ENCODE data around the gene TOR1B. TPM values are rescaled to one million over a fixed set of nuclear protein-coding genes. Genes with fewer than 3 reads are reported as not detected.

The TOR1B gene
- total and polyA plus RNA-seq, 3 donors from 2014 or later = 29.4 to 54.7 (median 30.8) TPM

DNA sequence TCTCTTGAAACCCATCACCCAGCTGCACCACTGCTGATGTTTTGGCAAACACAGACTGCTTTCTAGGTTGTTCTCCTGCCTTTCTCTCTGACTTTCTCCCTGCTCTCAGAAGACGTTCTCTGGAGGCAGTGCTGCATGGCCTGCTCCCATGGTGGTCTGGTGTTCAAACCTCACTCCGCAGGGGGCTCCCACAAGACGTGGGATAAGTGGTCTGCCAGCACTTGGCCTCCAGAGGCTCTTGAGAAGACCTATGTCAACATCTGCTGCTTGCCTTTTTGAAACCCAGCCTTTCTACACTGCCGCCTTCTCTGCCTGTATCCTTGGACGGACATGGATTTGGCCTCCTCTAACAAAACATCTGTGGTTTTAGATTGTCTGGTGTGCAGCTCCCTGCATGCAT is 48.8 kb downstream of the TOR1B start:
- Histone ChIP-seq H3K9me3 (no peaks in the 10 kb centered on the region), H3K4me3 (no peak overlapping the region), H3K27ac (no peak overlapping the region), H3K27me3 (no peaks in the 10 kb centered on the region), H3K36me3 (ENCODE audit: low read depth, missing control alignments) (no peaks in the 10 kb centered on the region), H3K4me1 (no peaks in the 10 kb centered on the region)
- 79 to 84% methylated on average over 5 of the region's 5 CpGs for WGBS, 2 donors
- no peak for TF ChIP-seq POLR2A (IDR thresholded peaks at IDR 0.05)
- TF ChIP-seq, protein P1, sequence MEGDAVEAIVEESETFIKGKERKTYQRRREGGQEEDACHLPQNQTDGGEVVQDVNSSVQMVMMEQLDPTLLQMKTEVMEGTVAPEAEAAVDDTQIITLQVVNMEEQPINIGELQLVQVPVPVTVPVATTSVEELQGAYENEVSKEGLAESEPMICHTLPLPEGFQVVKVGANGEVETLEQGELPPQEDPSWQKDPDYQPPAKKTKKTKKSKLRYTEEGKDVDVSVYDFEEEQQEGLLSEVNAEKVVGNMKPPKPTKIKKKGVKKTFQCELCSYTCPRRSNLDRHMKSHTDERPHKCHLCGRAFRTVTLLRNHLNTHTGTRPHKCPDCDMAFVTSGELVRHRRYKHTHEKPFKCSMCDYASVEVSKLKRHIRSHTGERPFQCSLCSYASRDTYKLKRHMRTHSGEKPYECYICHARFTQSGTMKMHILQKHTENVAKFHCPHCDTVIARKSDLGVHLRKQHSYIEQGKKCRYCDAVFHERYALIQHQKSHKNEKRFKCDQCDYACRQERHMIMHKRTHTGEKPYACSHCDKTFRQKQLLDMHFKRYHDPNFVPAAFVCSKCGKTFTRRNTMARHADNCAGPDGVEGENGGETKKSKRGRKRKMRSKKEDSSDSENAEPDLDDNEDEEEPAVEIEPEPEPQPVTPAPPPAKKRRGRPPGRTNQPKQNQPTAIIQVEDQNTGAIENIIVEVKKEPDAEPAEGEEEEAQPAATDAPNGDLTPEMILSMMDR (IDR thresholded peaks at IDR 0.05) = no peak
- DNase-seq = no peak
- intact Hi-C loops (cut with DNase I; ENCODE audit: low total_unique reads) = no loop called here

DNA sequence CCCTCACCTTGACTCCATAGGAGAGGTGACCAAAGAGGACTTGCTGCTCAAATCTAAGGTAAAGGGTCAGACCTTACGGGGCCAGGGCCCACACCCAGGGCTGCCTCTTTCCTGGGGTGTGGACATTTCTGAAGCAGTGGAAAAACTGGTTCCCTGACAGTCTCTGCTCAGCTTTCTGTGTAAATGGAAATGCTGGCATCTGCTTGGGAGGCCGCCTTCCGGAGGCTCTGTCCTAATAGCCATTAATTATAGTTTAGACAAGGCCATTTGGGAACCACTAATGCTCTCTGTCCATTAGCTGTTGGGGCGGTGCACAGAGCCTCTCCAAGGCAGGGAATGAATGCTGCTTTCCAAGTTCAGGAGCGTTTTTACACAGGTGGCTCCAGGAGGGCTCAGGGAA is 49.6 kb downstream of the TOR1B start:
- intact Hi-C loops (cut with DNase I; ENCODE audit: low total_unique reads) = no loop called here
- 74 to 77% methylated on average over 4 to 5 of the region's 5 CpGs for WGBS, 2 donors
- Histone ChIP-seq H3K36me3 (ENCODE audit: low read depth, missing control alignments) (no peaks in the 10 kb centered on the region), H3K4me3 (no peak overlapping the region), H3K27ac (no peak overlapping the region), H3K27me3 (no peaks in the 10 kb centered on the region), H3K9me3 (no peaks in the 10 kb centered on the region), H3K4me1 (no peaks in the 10 kb centered on the region)
- no peak for DNase-seq
- TF ChIP-seq, protein P1 (IDR thresholded peaks at IDR 0.05) = no peak
- no peak for TF ChIP-seq POLR2A (IDR thresholded peaks at IDR 0.05)

DNA sequence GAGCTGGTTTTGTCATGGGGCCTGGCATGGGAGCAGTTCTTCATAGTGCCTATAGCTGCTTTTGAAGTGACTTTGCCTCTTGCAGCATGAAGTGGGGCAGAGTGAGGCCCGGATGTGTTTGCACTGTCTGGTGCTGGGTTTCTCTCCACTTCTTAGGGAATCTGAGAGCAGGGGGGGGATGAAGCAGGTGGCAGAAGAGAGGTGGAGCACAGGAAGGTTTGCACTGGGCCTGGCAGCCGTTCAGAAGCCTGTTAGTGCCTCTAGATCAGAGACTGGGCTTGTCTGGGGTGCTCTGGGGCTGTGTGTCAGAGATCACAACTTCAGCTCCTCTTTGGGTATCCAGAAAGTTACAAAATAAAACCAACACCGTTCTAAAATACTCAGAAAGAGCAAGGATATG is 50.6 kb downstream of the TOR1B start:
- Histone ChIP-seq H3K36me3 (ENCODE audit: low read depth, missing control alignments) (no peaks in the 10 kb centered on the region), H3K9me3 (no peaks in the 10 kb centered on the region), H3K27ac (no peak overlapping the region), H3K27me3 (no peaks in the 10 kb centered on the region), H3K4me1 (no peaks in the 10 kb centered on the region), H3K4me3 (no peak overlapping the region)
- DNase-seq = no peak
- 55 to 63% methylated on average over 3 of the region's 3 CpGs for WGBS, 2 donors
- intact Hi-C loops (cut with DNase I; ENCODE audit: low total_unique reads) = no loop called here
- TF ChIP-seq, protein P1 (IDR thresholded peaks at IDR 0.05) = no peak
- no peak for TF ChIP-seq POLR2A (IDR thresholded peaks at IDR 0.05)

DNA sequence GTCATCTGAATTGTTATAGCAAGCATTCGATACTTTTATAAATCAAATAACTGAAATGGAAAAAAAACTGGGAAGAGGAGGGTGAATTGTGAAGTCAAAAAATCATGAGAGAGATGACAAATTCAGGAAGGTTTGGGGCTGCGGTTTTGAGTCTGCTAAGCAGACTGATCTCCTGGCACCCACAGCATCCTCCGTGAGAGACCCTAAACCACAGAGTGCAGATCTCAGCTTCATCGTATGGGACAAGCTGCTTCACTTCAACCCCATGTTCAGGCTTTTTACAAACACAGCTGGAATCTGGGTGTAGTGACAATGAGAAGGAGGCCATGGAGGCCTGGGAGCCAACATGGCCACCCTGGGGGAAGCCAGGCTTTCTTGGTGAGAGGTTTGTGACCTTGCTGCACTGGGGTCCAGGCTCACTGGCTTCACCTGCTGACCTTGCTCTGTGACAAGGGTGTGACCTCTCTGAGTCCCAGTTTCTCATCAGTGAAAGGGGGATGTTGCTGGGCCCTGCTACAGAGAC is 51.7 kb downstream of the TOR1B start:
- H3K4me3 ChIP-seq = no peak overlapping the region
- intact Hi-C loops (cut with DNase I; ENCODE audit: low total_unique reads) = no loop called here
- no peaks in the 10 kb centered on the region for H3K9me3 ChIP-seq
- H3K4me1 ChIP-seq = no peaks in the 10 kb centered on the region
- H3K27ac ChIP-seq = no peak overlapping the region
- no peaks in the 10 kb centered on the region for H3K36me3 ChIP-seq (ENCODE audit: low read depth, missing control alignments)
- DNase-seq = no peak
- TF ChIP-seq, protein P1 (IDR thresholded peaks at IDR 0.05) = no peak
- no peak for TF ChIP-seq POLR2A (IDR thresholded peaks at IDR 0.05)
- WGBS, 2 donors = 95 to 97% methylated on average over 4 of the region's 4 CpGs
- no peaks in the 10 kb centered on the region for H3K27me3 ChIP-seq

DNA sequence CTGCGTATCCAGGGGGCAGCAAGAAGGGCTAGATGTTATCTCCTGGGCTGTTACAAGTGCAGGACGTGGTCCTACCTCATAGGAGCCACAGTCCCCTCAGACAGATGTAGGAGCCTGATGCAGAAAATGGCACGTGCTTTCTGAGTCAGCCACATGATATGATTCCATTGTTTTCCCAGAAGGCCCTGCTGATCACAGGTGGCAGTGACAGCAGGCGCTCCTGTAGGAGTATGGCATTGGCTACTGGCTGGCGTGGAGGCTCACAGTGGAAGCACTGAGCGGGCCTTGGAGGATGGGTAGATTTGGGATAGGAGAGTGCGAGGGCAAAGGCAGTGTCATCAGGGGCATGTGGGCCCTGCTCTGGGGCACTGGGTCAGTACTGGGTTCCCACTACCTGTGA is 54.2 kb downstream of the TOR1B start:
- WGBS, 2 donors = 86 to 97% methylated on average over 3 to 7 of the region's 7 CpGs
- intact Hi-C loops (cut with DNase I; ENCODE audit: low total_unique reads) = no loop called here
- Histone ChIP-seq H3K4me1 (no peaks in the 10 kb centered on the region), H3K27me3 (no peaks in the 10 kb centered on the region), H3K36me3 (ENCODE audit: low read depth, missing control alignments) (no peaks in the 10 kb centered on the region), H3K27ac (no peak overlapping the region), H3K4me3 (no peak overlapping the region), H3K9me3 (no peaks in the 10 kb centered on the region)
- no peak for TF ChIP-seq POLR2A (IDR thresholded peaks at IDR 0.05)
- TF ChIP-seq, protein P1 (IDR thresholded peaks at IDR 0.05) = no peak
- no peak for DNase-seq
